Measurements from ENCODE around the gene SLC38A11.
A peak's percentile ranks its signal among the peaks of the same experiment; 100 is the strongest.
"Not testable (repeated sequence)": the region's sequence is repeated elsewhere in the genome, so short reads cannot be mapped to it uniquely, and the experiment has no call there.

Gene SLC38A11

DNA sequence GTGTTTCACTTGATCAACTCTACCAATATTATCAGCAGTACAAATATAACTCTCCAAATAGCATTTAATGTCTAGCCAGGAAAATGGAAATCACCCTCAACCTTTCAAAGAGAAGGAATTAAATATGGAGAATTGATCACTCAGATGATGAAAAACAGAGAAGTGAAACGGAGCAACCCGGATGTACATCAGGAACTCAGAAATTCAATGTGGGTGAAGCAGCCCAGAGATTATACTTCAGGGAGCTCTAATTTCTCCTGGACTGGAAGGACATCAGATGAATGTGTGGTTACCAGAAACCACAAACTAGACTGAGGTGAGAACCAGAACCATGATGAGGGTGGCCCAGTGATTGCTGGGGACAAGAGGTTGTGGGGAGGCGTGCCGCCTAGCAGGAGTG lies 78.2 kb downstream of the SLC38A11 start:
- DNase-seq (ENCODE audit: low spot score) = no peak

DNA sequence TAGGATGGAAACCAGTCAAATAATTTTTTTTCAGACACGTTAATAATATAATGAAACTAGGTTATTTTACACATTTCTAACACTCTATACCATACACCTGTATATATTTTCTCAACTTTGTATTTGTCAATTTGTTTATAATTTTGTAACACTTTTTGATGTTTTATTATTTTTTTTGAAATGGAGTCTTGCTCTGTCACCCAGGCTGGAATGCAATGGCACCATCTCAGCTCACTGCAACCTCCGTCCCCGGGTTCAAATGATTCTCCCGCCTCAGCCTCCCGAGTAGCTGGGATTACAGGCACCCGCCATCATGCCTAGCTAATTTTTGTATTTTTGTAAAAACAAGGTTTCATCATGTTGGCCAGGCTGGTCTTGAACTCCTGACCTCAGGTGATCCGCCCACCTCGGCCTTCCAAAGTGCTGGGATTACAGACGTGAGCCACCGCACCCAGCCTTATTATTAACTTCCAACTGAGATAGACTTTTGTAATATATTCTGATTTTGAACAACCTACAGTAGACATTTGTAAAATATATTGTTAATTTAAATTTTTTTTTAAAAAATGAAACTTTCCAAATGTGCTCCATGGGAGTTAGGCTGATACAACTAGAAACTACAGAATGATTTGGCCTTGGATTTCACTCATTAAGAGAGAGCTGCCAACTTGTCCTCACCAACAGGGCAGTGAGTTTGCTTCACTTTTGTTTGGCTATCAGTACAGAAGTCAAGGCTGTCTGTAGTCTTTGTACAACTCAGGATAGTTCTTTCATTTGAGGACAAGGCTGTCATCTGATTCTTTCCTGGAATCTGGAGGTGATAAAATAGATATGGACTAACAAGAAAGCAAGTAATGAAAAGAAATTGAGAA lies 79.8 kb downstream of the SLC38A11 start:
- DNase-seq (ENCODE audit: low spot score) = no peak

DNA sequence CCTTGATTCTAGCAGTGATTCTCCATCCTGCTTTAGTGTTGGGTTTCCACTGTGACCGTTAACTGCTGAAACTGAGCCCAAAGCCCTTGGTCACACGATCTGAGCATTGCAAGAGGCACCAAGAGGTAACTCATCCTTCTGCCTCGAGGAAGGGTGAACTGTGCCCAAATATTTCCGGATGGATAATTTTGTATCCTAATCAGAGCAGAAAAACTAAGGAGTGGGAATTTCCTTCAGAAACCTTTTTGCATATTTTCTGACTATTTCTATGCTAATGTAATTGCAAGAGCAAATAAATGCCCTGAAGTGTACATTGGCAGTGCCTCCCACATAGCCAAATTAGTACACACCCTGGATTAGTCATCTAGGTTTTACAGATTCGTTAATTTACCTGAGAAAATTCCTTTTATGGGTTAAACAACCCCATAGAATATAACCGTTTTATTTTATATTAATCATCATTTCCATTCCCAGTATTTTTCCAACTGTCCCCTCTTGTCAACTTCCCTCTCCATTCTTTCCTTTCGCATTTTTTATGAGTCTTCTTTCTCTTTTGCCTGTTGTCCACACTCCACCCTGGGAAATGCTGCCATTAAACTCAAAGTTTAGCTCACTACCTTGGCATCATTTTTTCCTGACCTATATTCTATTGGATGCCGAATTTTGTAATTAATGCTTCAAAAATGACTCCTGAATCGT lies 82.0 kb downstream of the SLC38A11 start:
- no peak for DNase-seq (ENCODE audit: low spot score)

DNA sequence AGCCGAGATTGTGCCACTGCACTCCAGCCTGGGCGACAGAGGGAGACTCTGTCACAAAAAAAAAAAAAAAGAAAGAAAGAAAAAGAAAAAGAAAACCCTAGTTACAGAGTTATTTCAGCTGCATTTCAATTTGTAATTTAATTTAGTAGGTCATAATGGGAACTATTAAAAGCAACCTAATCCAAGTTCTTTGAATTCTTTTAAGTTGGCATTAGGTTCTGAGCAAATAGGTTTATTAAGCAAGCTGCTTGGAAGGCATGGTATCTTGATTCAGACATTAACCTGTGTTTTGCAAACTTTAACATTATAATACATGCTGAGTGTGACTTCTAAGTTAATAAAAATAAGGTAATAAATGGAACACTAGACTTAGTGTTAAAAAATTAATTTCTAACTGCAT lies 83.9 kb downstream of the SLC38A11 start:
- no peak for DNase-seq (ENCODE audit: low spot score)

DNA sequence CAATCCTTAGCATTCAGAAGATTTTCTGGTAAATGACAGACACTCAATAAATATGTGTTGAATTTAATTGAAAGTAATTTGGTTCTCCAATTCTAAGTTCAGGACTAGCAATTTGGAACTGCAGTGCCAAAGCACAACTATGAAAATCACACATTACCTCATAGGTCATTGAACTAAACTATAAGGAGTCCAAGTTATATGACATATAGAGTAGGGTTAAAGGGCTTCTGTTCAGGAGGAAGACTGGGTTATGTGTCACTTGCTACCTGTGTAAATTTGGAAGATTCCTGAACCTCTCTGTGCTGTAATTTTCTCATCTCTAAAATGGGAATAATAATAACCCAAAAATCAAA lies 85.9 kb downstream of the SLC38A11 start:
- DNase-seq (ENCODE audit: low spot score) = no peak

DNA sequence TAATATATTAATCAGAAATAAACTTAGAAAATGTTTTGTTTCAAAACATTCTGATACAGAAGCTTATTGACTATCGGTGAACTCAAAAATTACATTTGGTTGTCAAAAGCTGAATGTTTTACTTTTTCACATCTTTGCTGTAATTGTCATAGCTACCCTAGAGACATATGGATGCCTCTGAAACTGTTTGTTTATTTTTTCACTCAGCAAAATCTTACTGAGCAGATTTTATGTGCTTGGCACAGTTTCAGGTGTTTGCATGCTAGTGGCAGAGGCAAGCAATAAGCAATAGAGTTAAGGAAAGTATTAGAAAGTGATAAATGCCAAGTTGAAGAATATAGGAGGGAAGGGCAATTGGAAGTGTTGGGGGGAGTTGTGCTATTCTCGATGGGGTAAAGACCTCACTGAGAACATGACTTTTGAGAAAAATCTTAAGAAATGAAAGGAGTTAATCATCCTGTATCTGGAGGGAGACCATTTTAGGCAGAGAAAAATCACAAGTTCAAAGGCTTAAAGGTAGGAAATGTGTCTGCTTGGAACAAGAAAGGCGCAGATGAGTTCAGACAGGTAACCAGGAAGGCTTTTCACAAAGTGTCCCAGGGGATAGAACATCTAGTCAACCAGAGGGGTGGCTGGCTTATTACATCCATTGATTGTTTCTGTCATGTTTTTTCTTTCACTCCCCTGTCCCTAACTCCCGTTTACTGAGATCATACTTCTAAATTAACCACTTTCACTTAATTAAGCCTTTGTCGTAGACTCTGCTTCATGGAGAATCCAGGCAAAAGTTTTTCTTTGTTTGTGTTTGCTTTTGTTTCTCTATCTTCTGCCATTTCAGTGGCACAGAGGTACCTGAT lies 86.5 kb downstream of the SLC38A11 start:
- DNase-seq (ENCODE audit: low spot score) = no peak

DNA sequence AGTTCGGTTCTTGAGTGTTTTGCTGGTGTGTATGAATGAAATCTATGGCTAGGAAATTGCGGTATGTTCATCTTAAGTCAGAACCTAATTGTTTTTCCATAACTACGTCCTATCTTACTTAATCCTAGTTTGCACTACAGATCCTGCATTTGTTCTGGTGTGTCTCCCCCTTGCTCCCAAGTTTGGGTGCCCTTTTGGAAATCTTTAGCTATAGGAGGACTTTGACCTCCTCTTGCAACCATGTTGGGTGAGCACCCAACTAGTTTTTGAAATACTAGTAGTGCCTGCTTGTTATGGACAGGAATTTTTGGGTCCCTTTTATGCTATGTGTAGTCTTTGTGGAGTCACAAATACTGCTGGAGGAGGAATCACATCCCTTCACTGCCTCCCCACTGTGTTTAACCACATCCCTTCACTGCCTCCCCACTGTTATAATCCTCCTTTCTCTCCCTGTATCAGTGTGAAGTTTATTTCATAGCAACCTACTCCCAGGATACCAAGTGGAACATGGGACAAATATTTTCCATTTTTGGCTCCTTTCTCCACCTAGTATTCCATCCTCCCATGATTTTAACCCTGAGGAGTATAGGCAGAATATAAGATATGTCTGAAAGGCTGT lies 87.4 kb downstream of the SLC38A11 start:
- no peak for DNase-seq (ENCODE audit: low spot score)

DNA sequence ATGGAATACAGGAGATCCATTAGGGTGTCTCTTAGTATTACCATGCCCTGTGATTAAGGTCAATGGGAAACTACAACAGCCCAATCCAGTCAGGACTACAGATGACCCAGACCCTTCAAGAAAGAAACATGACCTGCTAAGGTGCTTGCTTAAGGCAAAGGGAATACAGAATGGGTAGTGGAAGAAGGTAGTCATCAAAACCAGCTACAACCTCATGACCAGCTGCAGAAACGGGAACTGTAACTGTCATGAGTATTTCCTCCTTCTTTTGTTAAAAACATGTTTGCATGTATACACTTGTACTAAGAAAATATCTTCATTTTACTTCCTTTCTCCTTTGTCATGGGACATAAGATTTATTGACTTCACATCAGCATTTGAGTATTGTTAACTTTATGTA lies 88.9 kb downstream of the SLC38A11 start:
- DNase-seq (ENCODE audit: low spot score) = not testable (repeated sequence)

DNA sequence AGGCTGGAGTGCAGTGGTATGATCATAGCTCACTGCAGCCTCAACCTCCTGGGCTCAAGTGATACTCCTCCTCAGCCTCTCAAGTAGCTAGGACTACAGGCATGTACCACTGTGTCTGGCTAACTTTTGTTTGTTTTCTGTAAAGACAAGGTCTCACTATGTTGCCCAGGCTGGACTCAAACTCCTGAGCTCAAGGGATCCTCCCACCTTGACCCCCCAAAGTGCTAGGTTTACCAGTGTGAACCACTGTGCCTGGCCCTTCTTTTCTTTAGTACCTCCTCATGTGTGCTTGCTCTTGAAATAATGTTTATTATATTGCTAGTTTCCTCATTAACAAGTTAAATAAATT lies 94.7 kb downstream of the SLC38A11 start:
- DNase-seq (ENCODE audit: low spot score) = no peak

DNA sequence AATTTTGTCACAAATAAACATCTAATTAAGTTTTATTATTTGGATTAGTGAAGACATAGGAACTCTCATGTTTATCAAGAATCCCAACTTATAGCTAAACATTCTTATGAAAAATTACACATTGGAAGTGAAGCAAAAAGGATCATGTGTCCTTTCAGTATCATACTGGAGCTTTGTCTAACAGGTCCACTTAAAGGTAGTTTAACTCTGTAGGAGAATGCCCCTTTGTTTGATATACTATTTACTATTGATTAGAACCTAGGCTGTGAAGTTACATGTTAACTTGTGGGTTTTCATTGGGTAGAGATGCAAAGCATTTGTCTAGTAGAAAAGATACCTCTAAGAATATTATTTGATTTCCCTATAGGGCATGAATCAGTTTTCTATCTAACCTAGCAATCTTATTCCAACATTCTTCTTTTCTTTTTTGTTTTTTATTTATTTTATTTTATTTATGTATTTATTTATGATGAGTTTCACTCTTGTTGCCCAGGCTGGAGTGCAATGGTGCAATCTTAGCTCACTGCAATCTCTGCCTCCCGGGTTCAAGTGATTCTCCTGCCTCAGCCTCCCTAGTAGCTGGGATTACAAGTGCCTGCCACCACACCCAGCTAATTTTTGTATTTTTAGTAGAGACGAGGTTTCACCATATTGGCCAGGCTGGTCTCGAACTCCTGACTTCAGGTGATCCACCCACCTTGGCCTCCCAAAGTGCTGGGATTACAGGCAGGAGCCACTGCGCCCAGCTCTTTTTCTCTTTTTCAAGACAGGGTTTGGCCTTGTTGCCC lies 95.2 kb downstream of the SLC38A11 start:
- not testable (repeated sequence) for DNase-seq (ENCODE audit: low spot score)

DNA sequence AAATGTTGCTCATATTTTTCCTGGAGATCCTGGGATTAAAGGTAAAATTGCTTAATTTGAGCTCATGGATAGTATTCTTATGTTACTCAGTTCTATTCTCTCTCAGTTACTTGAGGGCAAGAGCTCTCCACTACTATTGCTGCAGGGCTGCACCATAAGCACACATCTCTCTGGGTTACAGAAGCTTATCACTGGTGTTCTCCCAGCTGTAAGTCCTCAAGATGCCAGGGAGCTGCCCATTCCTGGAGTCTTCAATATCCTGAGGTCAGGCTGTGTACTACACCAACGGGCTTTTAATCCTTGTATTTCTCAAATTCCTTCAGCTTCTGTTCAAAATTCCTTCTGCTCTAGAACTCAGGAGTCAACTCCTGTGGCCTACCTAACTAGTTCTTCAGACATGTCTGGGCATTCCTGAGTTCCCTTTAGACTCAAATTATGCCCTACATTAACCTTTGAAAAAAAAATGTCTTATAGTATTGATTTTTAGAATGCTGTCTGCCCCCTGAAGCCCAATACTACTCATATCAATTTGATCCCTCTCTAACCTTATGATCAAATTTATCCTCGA lies 96.0 kb downstream of the SLC38A11 start:
- DNase-seq (ENCODE audit: low spot score) = no peak

DNA sequence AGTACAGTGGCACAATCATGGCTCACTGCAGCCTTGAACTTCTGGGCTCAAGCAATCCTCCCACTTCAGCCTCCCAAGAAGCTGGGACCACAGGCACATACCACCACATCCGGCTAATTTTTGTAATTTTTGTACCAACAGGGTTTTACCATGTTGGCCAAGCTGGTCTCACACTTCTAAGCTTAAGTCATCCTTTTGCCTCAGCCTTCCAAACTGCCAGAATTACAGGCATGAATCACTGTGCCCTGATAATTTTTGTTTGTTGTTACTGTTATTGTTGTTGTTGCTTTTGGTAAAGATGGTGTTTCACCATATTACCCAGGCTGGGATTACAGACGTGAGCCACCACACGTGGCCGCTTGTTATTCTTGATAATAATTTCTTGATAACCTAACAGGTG lies 103.2 kb downstream of the SLC38A11 start:
- DNase-seq (ENCODE audit: low spot score) = no peak

DNA sequence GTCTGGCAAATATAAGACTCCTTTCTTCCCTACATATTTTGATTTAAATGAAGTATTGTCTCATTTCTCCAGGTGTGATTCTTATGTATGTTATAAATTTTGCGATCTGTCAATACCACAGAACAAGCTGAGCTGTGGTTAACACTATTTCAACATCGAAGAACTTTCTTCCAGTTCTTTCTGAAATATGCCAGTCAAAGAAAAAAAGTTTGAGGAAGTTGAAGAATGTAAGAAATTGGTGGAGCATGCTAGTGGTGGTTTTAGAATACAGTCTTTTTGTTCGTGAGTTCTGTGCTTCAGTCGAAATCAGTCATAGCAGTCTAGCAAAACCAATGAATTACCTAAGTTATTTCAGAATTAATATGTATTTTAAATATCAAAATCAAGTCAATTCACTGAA lies 105.1 kb downstream of the SLC38A11 start:
- peak; percentile 28 for DNase-seq (ENCODE audit: low spot score)

DNA sequence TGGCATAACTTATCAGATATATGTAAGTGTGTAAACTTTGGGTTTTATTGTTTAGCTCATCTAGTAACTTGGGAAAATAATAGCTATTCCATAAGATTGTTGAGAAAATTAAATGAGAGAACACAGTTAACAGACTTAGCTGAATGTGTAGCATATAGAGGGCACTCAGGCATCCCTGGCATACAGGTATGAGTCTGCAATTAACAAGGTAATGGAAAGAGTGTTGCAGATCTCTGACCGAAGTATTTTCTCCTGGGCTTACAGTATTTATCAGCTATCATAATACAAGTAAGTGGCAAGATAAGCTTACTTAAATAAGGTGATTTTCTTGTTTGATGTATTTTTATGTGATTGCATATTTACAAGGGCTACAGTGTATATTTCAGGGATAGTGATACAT lies 105.8 kb downstream of the SLC38A11 start:
- DNase-seq (ENCODE audit: low spot score) = no peak

DNA sequence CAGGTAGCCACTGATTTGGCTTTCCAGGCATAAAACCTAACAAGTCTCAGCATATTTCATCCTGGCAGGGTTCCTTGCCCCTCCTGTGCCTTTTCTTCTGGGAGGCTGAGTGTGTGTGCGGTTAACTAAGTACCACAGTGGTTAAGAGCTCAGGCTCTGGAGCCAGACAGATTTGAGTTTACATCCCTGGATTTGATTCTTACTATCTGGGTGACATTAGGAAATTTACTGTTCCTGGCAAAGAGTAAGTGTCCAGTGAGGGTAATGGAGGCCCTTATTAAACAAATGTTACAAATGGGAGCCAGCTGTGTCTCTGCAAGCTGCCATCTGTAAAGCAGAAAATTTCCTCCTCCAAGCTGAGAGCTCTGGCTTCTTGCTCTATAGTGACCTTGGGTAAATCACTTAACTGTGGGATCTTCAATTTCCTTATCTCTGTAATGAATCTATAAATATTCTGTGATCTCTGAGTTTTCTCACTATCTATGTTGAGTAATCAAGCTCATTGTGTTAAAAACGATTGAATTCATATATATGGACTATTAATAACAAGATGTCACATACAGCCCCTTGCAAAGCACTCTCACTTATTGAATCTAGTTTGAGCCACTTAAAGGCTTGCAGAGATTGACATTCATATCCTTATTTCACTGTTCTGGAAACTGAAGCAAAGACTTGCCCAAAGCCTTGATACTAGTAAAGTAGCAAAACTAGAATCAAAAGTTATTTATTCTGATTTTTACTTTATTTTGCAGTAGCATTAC lies 107.2 kb downstream of the SLC38A11 start:
- no peak for DNase-seq (ENCODE audit: low spot score)

DNA sequence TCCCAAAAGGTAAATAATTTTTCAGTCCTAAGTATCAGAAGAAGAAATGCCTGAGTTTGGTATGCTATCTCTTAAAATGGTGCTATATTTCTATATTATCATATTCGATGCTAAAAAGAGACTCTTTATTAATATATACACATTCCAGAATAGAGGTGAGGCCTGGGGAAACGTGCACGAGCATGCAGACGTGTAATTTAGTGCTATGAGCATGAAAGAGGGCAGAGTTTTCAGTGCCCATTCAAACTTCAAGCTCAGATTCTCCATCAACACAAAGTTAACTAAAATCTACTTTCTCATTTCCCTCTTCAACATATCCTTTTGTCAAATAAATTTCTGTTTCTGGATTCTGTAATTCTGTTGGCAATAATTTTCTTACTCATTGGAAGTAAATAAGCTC lies 108.0 kb downstream of the SLC38A11 start:
- no peak for DNase-seq (ENCODE audit: low spot score)

DNA sequence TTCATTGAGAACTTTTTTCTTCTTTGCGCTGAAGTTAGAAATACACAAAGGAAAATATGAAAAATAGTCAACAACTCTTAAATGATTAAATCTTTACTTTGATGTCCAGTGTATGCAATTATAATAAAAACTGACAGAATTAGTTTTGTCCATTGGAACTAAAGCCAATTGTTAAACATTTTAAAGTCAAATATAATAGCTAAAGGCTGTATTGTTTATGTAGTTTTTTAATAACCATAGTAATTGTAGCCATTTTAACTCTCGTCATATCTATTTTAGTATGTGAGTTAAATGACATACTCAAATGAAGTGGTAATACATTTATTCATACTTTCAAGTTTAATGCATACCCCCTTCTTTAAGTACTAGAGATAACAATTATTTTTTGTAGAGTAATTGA lies 109.0 kb downstream of the SLC38A11 start:
- no peak for DNase-seq (ENCODE audit: low spot score)
